Adrenal gland (tissue), 5 donors: ENCODE data around the gene USP6.

Source experiments
- POLR2A ChIP-seq, 2 donors: fragments of 450-650 bp; IDR thresholded peaks; one replicate each; pipeline ENCODE4 v1.6.1; 2017; ENCODE audit warnings: antibody characterized with exemption in 2 of 2, mild to moderate bottlenecking in 2 of 2, moderate library complexity in 1 of 2
- TF ChIP-seq, protein P1 (sequence below), 6 experiments: fragments of 450-650 bp in 4 of 6; fragments of 200-600 bp in 2 of 6; sonication (generic) in 1 of 6; IDR thresholded peaks; 1 replicate in 5 of 6; 2 replicates in 1 of 6; pipeline versions ENCODE4 v1.5.1 to v1.8.0; 2016 to 2021; ENCODE audit warnings: antibody characterized with exemption in 6 of 6, mild to moderate bottlenecking in 2 of 6, moderate library complexity in 1 of 6
- donor health status: DM: no; HTN: no; CAD: no.

DNA sequence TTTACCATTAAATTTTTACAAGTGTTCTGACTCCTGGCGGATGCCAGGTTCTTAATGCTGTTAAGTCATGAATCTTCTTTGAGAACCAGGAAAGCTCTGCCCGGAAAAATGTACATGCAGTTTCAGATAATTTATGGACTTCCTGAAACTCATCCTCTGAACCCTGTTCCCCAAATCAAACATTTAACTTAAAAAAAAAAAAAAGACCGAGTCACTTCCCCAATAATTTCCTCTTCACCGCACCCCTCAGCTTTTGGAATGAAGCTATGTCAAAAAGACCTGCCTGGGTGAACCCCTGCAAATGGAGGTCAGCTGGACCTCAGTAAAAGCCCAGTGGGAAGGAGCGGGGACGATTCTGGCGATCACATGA is 19.1 kb upstream of the USP6 start:
- no peak for TF ChIP-seq POLR2A (IDR thresholded peaks at IDR 0.05)
- TF ChIP-seq, protein P1, sequence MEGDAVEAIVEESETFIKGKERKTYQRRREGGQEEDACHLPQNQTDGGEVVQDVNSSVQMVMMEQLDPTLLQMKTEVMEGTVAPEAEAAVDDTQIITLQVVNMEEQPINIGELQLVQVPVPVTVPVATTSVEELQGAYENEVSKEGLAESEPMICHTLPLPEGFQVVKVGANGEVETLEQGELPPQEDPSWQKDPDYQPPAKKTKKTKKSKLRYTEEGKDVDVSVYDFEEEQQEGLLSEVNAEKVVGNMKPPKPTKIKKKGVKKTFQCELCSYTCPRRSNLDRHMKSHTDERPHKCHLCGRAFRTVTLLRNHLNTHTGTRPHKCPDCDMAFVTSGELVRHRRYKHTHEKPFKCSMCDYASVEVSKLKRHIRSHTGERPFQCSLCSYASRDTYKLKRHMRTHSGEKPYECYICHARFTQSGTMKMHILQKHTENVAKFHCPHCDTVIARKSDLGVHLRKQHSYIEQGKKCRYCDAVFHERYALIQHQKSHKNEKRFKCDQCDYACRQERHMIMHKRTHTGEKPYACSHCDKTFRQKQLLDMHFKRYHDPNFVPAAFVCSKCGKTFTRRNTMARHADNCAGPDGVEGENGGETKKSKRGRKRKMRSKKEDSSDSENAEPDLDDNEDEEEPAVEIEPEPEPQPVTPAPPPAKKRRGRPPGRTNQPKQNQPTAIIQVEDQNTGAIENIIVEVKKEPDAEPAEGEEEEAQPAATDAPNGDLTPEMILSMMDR (IDR thresholded peaks at IDR 0.05): no peak
